HL-60 (cell line): ENCODE measurements around the gene PLD6.

Experiments
- DNase-seq, 2 experiments: peaks; one replicate each; pipeline ENCODE4 v3.0.0-alpha.2; 2010 to 2020; ENCODE audit warnings: low read depth in 1 of 2, low spot score in 1 of 2
- H3K27ac ChIP-seq: fragments of 250-450 bp; sonication (Bioruptor Pico); replicated peaks from 2 replicates; pipeline ENCODE4 v1.5.1; 2020; ENCODE audit warnings: mild to moderate bottlenecking, moderate library complexity
- H3K27me3 ChIP-seq: fragments of 250-450 bp; sonication (Bioruptor Pico); 2 replicates; pipeline ENCODE4 v1.5.1; 2021; ENCODE audit warnings: mild to moderate bottlenecking, moderate library complexity; ENCODE audit not compliant: insufficient read depth, poor library complexity, severe bottlenecking
- H3K4me3 ChIP-seq: replicated peaks from 2 replicates; pipeline ENCODE4 v1.5.1; 2011; ENCODE audit warnings: mild to moderate bottlenecking, control low read depth, low read length; ENCODE audit not compliant: insufficient read depth
- GABPA ChIP-seq: IDR thresholded peaks from 2 replicates; pipeline ENCODE4 v1.6.1; 2012; ENCODE audit warnings: low read depth
- POLR2AphosphoS5 ChIP-seq: IDR thresholded peaks from 2 replicates; pipeline ENCODE4 v1.6.1; 2012; ENCODE audit warnings: low read depth
- SPI1 ChIP-seq: IDR thresholded peaks from 2 replicates; pipeline ENCODE4 v1.6.1; 2012; ENCODE audit warnings: low read depth, mild to moderate bottlenecking, borderline replicate concordance
- TF ChIP-seq, protein P1 (sequence below): IDR thresholded peaks from 2 replicates; pipeline ENCODE4 v1.6.1; 2012; ENCODE audit warnings: low read depth; ENCODE audit not compliant: insufficient replicate concordance
- TF ChIP-seq, protein P2 (sequence below): IDR thresholded peaks from one replicate; pipeline ENCODE4 v1.5.1; 2011; ENCODE audit warnings: low read length, control low read depth, inconsistent platforms; ENCODE audit not compliant: insufficient read depth

PLD6 gene

DNA sequence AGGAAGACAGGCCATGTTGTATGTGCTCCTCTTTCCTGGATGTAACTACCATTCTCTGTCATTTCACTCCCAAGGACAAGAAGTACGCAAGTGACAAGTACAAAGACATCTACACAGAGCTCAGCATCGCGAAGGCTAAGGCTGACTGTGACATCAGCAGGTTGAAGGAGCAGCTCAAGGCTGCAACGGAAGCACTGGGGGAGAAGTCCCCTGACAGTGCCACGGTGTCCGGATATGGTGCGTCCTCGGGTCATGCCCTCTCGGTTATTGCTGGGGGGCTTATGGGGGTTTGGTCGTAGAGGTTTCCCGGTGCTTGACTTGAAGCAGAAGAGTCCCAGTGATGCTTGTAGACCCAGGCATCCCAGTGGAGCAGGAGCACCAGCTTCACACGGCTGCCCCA lies 29.0 kb downstream of the PLD6 start:
- TF ChIP-seq POLR2AphosphoS5: no peak
- TF ChIP-seq, protein P1, sequence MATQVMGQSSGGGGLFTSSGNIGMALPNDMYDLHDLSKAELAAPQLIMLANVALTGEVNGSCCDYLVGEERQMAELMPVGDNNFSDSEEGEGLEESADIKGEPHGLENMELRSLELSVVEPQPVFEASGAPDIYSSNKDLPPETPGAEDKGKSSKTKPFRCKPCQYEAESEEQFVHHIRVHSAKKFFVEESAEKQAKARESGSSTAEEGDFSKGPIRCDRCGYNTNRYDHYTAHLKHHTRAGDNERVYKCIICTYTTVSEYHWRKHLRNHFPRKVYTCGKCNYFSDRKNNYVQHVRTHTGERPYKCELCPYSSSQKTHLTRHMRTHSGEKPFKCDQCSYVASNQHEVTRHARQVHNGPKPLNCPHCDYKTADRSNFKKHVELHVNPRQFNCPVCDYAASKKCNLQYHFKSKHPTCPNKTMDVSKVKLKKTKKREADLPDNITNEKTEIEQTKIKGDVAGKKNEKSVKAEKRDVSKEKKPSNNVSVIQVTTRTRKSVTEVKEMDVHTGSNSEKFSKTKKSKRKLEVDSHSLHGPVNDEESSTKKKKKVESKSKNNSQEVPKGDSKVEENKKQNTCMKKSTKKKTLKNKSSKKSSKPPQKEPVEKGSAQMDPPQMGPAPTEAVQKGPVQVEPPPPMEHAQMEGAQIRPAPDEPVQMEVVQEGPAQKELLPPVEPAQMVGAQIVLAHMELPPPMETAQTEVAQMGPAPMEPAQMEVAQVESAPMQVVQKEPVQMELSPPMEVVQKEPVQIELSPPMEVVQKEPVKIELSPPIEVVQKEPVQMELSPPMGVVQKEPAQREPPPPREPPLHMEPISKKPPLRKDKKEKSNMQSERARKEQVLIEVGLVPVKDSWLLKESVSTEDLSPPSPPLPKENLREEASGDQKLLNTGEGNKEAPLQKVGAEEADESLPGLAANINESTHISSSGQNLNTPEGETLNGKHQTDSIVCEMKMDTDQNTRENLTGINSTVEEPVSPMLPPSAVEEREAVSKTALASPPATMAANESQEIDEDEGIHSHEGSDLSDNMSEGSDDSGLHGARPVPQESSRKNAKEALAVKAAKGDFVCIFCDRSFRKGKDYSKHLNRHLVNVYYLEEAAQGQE: no peak
- TF ChIP-seq GABPA: no peak
- TF ChIP-seq SPI1: no peak
- H3K27me3 ChIP-seq: no peaks in the 10 kb centered on the region
- no peak for DNase-seq
- no peak overlapping the region for H3K27ac ChIP-seq
- H3K4me3 ChIP-seq: no peak overlapping the region

DNA sequence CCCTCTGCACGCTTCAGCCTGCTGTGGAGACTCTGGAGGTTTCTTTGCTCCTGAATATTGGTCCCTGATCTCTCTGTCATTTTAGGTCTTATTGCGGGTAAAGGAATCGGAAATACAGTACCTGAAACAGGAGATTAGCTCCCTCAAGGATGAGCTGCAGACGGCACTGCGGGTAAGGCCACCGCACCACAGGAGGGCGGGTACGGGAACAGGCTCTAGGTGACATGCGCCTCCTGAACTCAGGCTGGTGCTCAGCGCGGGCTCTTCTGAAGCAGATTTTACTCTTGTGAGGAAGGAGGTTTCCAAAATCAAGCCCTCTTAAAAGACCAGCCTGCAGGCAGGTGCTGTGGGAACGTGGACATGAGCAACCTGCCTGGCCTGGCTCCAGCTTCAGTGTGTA lies 29.8 kb downstream of the PLD6 start:
- Histone ChIP-seq H3K4me3 (no peak overlapping the region), H3K27me3 (no peaks in the 10 kb centered on the region), H3K27ac (no peak overlapping the region)
- no peak for TF ChIP-seq GABPA
- TF ChIP-seq, protein P2, sequence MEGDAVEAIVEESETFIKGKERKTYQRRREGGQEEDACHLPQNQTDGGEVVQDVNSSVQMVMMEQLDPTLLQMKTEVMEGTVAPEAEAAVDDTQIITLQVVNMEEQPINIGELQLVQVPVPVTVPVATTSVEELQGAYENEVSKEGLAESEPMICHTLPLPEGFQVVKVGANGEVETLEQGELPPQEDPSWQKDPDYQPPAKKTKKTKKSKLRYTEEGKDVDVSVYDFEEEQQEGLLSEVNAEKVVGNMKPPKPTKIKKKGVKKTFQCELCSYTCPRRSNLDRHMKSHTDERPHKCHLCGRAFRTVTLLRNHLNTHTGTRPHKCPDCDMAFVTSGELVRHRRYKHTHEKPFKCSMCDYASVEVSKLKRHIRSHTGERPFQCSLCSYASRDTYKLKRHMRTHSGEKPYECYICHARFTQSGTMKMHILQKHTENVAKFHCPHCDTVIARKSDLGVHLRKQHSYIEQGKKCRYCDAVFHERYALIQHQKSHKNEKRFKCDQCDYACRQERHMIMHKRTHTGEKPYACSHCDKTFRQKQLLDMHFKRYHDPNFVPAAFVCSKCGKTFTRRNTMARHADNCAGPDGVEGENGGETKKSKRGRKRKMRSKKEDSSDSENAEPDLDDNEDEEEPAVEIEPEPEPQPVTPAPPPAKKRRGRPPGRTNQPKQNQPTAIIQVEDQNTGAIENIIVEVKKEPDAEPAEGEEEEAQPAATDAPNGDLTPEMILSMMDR: no peak
- DNase-seq: no peak

DNA sequence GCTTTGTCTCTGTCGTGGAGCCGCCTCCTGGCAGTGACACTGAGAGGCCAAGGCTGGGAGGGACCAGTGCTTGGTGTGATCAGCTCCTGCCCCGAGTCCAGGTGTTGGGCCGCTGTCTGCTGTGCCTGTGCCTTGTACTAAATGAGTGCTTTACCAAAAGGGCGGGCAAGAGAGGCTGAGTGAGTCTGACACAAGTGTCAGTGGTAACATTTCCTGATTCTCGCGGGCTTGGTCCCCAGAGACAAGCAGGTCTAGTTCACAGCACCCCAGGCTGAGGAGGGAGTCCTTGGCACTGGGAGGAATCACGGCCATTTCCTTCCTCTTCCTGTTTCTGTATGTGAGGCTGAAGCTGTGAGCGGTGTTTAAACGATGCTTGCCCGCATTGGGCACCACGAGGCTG lies 30.2 kb downstream of the PLD6 start:
- Histone ChIP-seq H3K27ac (no peak overlapping the region), H3K4me3 (no peak overlapping the region)
- peak in 1 of 2 experiments; percentile 5 for DNase-seq

DNA sequence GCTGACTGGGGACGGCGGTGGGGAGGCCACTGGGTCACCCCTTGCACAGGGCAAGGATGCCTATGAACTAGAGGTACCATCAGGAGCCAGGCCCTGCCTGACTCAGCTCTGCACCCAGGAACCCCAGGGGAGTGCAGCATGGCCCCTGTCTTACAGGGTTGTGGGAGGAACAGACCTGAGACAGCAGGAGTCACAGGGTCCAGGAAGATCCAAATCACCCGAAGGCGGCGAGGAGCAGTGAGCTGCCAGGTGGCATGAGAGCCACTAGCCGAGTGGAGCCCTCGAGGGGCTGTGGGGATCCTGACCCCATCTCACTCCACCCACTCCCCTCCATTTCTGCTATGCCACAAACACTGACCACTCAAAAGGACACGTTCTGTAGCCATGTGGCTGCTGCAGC lies 30.8 kb downstream of the PLD6 start:
- Histone ChIP-seq H3K27ac (no peak overlapping the region), H3K4me3 (no peak overlapping the region), H3K27me3 (no peaks in the 10 kb centered on the region)
- TF ChIP-seq POLR2AphosphoS5 (no peak), SPI1 (no peak), GABPA (no peak)
- TF ChIP-seq, protein P1: no peak
- TF ChIP-seq, protein P2: no peak
- no peak for DNase-seq

More for the DNA sequence above, 30.2 kb downstream of the PLD6 start:
- no peaks in the 10 kb centered on the region for H3K27me3 ChIP-seq
- TF ChIP-seq, protein P2: no peak
- TF ChIP-seq, protein P1: no peak
- TF ChIP-seq POLR2AphosphoS5: no peak
- no peak for TF ChIP-seq SPI1
- no peak for TF ChIP-seq GABPA
